BE2C (cell line): ENCODE results near the gene PLCB1.

ENCODE experiments used
- DNase-seq: peaks from one replicate; pipeline ENCODE4 v3.0.0-alpha.2; 2020
- H3K27me3 ChIP-seq: fragments of 250-450 bp; sonication (Bioruptor Pico); 2 replicates; pipeline ENCODE4 v1.5.1; 2020; ENCODE audit warnings: mild to moderate bottlenecking
- H3K36me3 ChIP-seq: fragments of 250-450 bp; sonication (Bioruptor Pico); 2 replicates; pipeline ENCODE4 v1.5.1; 2020; ENCODE audit warnings: mild to moderate bottlenecking
- H3K4me1 ChIP-seq: fragments of 250-450 bp; sonication (Bioruptor Pico); 2 replicates; pipeline ENCODE4 v1.5.1; 2020
- H3K4me3 ChIP-seq: 2 replicates; pipeline ENCODE4 v1.5.1; 2011; ENCODE audit warnings: low read depth, low read length
- H3K9me3 ChIP-seq: fragments of 250-450 bp; sonication (Bioruptor Pico); 2 replicates; pipeline ENCODE4 v1.5.1; 2020
- CTCF ChIP-seq: IDR thresholded peaks from 2 replicates; pipeline ENCODE4 v1.5.1; 2012; ENCODE audit warnings: mild to moderate bottlenecking, low read depth, low read length

PLCB1 gene

DNA sequence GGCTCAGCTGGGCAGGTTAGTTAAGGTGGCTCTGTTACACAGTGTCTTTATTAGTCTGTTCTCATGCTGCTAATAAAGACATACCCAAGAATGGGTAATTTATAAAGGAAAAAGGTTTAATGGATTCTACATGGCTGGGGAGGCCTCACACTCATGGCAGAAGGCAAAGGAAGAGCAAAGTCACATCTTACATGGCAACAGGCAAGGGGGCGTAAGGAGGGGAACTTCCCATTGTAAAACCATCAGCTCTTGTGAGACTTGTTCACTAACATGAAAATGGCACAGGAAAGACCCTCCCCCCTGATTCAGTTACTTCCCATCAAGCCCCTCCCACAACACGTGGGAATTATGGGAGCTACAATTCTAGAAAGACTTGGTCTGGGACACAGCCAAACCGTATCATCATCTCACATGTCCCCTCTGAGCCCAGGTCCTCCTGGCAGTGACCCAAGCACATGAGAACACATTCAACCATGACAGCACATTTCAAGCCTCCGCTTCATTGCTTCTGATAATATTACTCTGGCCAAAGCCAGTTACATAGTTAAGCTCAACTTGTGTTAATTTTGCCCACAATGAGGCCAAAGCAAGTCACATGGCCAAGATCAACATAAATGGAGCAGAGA lies 383.9 kb downstream of the PLCB1 start:
- Histone ChIP-seq H3K27me3 (no peaks in the 10 kb centered on the region), H3K9me3 (no peaks in the 10 kb centered on the region), H3K4me3 (no peak overlapping the region), H3K4me1 (peaks cover 9% of the 10 kb centered on the region), H3K36me3 (no peaks in the 10 kb centered on the region)
- peak; percentile 76 for DNase-seq
- no peak for TF ChIP-seq CTCF

GRCh38 chr20:8518878-8519277 lies 386.8 kb downstream of the PLCB1 start:
- no peak for DNase-seq
- Histone ChIP-seq H3K9me3 (no peaks in the 10 kb centered on the region), H3K4me1 (peaks cover 13% of the 10 kb centered on the region), H3K4me3 (no peak overlapping the region), H3K36me3 (no peaks in the 10 kb centered on the region), H3K27me3 (no peaks in the 10 kb centered on the region)
- no peak for TF ChIP-seq CTCF

GRCh38 chr20:8519887-8520286 lies 387.8 kb downstream of the PLCB1 start:
- H3K9me3 ChIP-seq = no peaks in the 10 kb centered on the region
- peaks cover 22% of the 10 kb centered on the region for H3K4me1 ChIP-seq
- no peak for TF ChIP-seq CTCF
- H3K4me3 ChIP-seq = no peak overlapping the region
- no peaks in the 10 kb centered on the region for H3K27me3 ChIP-seq
- H3K36me3 ChIP-seq = no peaks in the 10 kb centered on the region
- DNase-seq = no peak

GRCh38 chr20:8522168-8522567 lies 390.1 kb downstream of the PLCB1 start:
- no peak overlapping the region for H3K4me3 ChIP-seq
- no peaks in the 10 kb centered on the region for H3K9me3 ChIP-seq
- no peak for DNase-seq
- peaks cover 22% of the 10 kb centered on the region for H3K4me1 ChIP-seq
- H3K27me3 ChIP-seq = no peaks in the 10 kb centered on the region
- H3K36me3 ChIP-seq = no peaks in the 10 kb centered on the region
- TF ChIP-seq CTCF = no peak

DNA sequence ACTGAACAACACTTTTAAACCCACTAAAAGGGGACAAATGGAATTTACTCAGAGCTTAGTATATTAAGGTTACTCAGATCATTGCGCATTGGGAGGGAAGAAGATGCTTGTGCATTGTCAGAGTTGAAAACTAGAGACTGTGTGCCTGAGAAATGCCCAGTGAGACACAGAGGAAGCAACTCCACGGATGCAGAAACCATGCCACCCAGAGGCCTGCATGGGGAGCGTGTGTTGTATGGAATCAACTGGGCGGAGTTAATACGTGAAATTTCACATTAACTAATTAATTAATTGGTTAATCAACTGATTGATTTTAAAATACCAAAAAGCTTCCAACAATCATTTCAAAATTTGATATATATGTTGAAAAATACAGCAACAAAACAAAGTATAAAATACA lies 391.6 kb downstream of the PLCB1 start:
- no peaks in the 10 kb centered on the region for H3K9me3 ChIP-seq
- H3K36me3 ChIP-seq = no peaks in the 10 kb centered on the region
- no peak overlapping the region for H3K4me3 ChIP-seq
- DNase-seq = peak; percentile 61
- peak; percentile 82 for TF ChIP-seq CTCF
- H3K4me1 ChIP-seq = peaks cover 31% of the 10 kb centered on the region
- H3K27me3 ChIP-seq = no peaks in the 10 kb centered on the region

DNA sequence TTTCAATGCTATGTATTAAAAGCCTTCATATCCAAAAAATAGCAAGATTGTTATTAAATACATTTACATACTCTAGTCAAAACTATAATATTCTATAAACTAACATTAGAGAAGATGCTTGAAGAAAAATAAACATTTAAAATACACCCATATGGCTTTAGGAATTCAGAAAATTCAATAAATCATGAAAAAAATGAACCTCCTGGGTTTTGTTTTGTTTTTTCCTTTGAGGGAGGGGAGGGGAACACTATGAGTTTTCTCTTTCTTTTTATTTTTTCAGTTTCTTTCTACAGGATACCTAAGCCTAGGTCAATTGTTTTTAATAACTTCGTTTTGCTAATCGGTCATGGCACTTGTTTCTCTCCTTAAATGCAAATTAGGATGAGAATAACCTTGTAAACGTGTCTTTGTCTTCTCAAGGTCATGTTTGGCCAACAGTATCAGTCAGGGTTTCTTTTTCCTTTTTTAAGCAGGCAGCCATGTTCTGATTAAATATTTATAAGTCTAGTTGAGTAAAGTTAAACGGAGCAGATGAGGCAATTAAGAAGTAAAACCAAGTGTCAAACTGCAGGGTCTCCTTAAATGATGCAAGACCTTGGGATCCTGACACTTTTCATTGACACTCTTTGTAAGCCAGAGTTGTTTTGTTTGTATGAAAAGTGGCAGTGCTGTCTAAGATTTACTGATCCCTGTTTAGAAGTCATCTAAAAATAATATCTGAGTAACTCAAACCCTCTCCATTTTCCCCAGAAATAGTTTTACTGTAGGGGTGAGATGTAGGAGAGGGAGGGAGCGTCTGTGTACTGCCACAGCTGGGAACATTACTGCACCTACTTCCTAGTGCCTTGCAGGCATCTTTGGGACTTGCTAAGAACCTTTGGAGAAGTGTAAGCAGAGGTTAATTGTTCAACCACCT lies 392.3 kb downstream of the PLCB1 start:
- Histone ChIP-seq H3K4me3 (no peak overlapping the region), H3K4me1 (peaks cover 31% of the 10 kb centered on the region), H3K36me3 (no peaks in the 10 kb centered on the region), H3K27me3 (no peaks in the 10 kb centered on the region), H3K9me3 (no peaks in the 10 kb centered on the region)
- no peak for DNase-seq
- TF ChIP-seq CTCF = no peak
